IMR-90 (cell line): ENCODE results near the gene GNB5. TPM values are rescaled to one million over a fixed set of nuclear protein-coding genes. Genes with fewer than 3 reads are reported as not detected.

Experiments used
- ATAC-seq: fragments of 200-7000 bp; cut with Tn5 transposase; 2 replicates; pipeline ENCODE4 v1.9.1; 2020; ENCODE audit warnings: low read depth, mild to moderate bottlenecking, moderate library complexity
- BruUV-seq: library from RNA; stranded (reverse); fragments of 400-500 nt; replicated peaks from 2 replicates; lab custom pipeline; 2021; lab: Mats Ljungman, UMichigan
- CTCF ChIA-PET: fragments of 300-600 bp; formaldehyde crosslinking; extraction: SDS; loops from one replicate; lab custom pipeline; 2021; ENCODE audit warnings: antibody characterized with exemption; lab: Yijun Ruan, JAX
- POLR2A ChIA-PET: fragments of 300-600 bp; sonication (Branson Sonifier 250); formaldehyde crosslinking; loops from one replicate; lab custom pipeline; 2022; ENCODE audit warnings: antibody characterized with exemption; ENCODE audit not compliant: unreplicated experiment; lab: Charles Lee
- DNase-seq: peaks from one replicate; pipeline ENCODE4 v3.0.0; 2013
- H2AFZ ChIP-seq: replicated peaks from 2 replicates; pipeline ENCODE3; 2013; ENCODE audit warnings: low read length, mild to moderate bottlenecking; ENCODE audit not compliant: poor library complexity
- H2AK5ac ChIP-seq: 2 replicates; pipeline ENCODE4 v1.6.1; 2013; ENCODE audit warnings: low read depth, low read length, inconsistent platforms
- H2AK9ac ChIP-seq: replicated peaks from 2 replicates; pipeline ENCODE3; 2013; ENCODE audit warnings: mild to moderate bottlenecking, low read depth, low read length, moderate library complexity; ENCODE audit not compliant: poor library complexity
- H2BK120ac ChIP-seq: 2 replicates; pipeline ENCODE4 v1.6.1; 2013; ENCODE audit warnings: low read depth, low read length, inconsistent platforms
- H2BK15ac ChIP-seq: 3 replicates; pipeline ENCODE4 v1.6.1; 2013; ENCODE audit warnings: low read depth, low read length, inconsistent platforms
- H2BK20ac ChIP-seq: 2 replicates; pipeline ENCODE4 v1.6.1; 2013; ENCODE audit warnings: low read depth, mild to moderate bottlenecking, inconsistent platforms, low read length, moderate library complexity
- H2BK5ac ChIP-seq: 2 replicates; pipeline ENCODE4 v1.6.1; 2013; ENCODE audit warnings: mild to moderate bottlenecking, low read depth, low read length, inconsistent platforms; ENCODE audit not compliant: poor library complexity, severe bottlenecking
- H3K14ac ChIP-seq: replicated peaks from 2 replicates; pipeline ENCODE4 v1.6.1; 2013; ENCODE audit warnings: low read depth, low read length, inconsistent platforms
- H3K18ac ChIP-seq: 2 replicates; pipeline ENCODE4 v1.6.1; 2013; ENCODE audit warnings: low read depth, low read length, control low read depth
- H3K23ac ChIP-seq: 2 replicates; pipeline ENCODE4 v1.6.1; 2013; ENCODE audit warnings: low read depth, low read length, inconsistent platforms
- H3K27ac ChIP-seq: 2 replicates; pipeline ENCODE4 v1.5.1; 2013; ENCODE audit warnings: mild to moderate bottlenecking, control low read depth, low read length; ENCODE audit not compliant: insufficient read depth
- H3K27me3 ChIP-seq: 2 replicates; pipeline ENCODE4 v1.6.1; 2013; ENCODE audit warnings: low read length; ENCODE audit not compliant: control insufficient read depth, insufficient read depth
- H3K36me3 ChIP-seq: 2 replicates; pipeline ENCODE4 v1.6.1; 2013; ENCODE audit warnings: low read length, mixed read lengths; ENCODE audit not compliant: control insufficient read depth, insufficient read depth
- H3K4ac ChIP-seq: 2 replicates; pipeline ENCODE4 v1.6.1; 2013; ENCODE audit warnings: low read depth, low read length, inconsistent platforms
- H3K4me1 ChIP-seq: 2 replicates; pipeline ENCODE4 v1.6.1; 2013; ENCODE audit warnings: low read length, mixed read lengths; ENCODE audit not compliant: control insufficient read depth, insufficient read depth
- H3K4me2 ChIP-seq: 2 replicates; pipeline ENCODE4 v1.6.1; 2013; ENCODE audit warnings: low read depth, mild to moderate bottlenecking, control low read depth, low read length, moderate library complexity
- H3K4me3 ChIP-seq: 2 replicates; pipeline ENCODE4 v1.5.1; 2013; ENCODE audit warnings: low read depth, mild to moderate bottlenecking, control low read depth, low read length, moderate library complexity; ENCODE audit not compliant: insufficient read depth
- H3K56ac ChIP-seq: 2 replicates; pipeline ENCODE4 v1.6.1; 2013; ENCODE audit warnings: low read length, inconsistent platforms; ENCODE audit not compliant: insufficient read depth; ENCODE audit errors: extremely low read depth
- H3K79me1 ChIP-seq, 2 experiments: 2 replicates each; pipeline ENCODE4 v1.6.1; 2013; ENCODE audit warnings: low read length in 2 of 2, inconsistent platforms in 1 of 2, low read depth in 1 of 2
- H3K9ac ChIP-seq: 2 replicates; pipeline ENCODE4 v1.6.1; 2013; ENCODE audit warnings: low read depth, low read length, control low read depth
- H3K9me1 ChIP-seq: 2 replicates; pipeline ENCODE4 v1.6.1; 2013; ENCODE audit warnings: low read length, inconsistent platforms; ENCODE audit not compliant: insufficient read depth
- H3K9me3 ChIP-seq: 2 replicates; pipeline ENCODE4 v1.6.1; 2013; ENCODE audit warnings: low read length; ENCODE audit not compliant: control insufficient read depth, insufficient read depth
- H4K20me1 ChIP-seq: 2 replicates; pipeline ENCODE4 v1.6.1; 2013; ENCODE audit warnings: low read length, inconsistent platforms; ENCODE audit not compliant: insufficient read depth
- H4K5ac ChIP-seq: 2 replicates; pipeline ENCODE4 v1.6.1; 2013; ENCODE audit warnings: mild to moderate bottlenecking, low read depth, low read length, control low read depth
- H4K8ac ChIP-seq, 2 experiments: 2 replicates each; pipeline ENCODE4 v1.6.1; 2013; ENCODE audit warnings: low read depth in 2 of 2, low read length in 2 of 2, control low read depth in 1 of 2, inconsistent platforms in 1 of 2
- H4K91ac ChIP-seq: 2 replicates; pipeline ENCODE4 v1.6.1; 2013; ENCODE audit warnings: low read depth, low read length, inconsistent platforms; ENCODE audit not compliant: insufficient read depth
- BHLHE40 ChIP-seq: fragments of 150-350 bp; IDR thresholded peaks from 2 replicates; pipeline ENCODE4 v1.6.1; 2016; ENCODE audit warnings: mild to moderate bottlenecking, low read depth, low read length
- CEBPB ChIP-seq: IDR thresholded peaks from 2 replicates; pipeline ENCODE4 v1.6.1; 2012; ENCODE audit warnings: low read depth, low read length, improper control_type of control experiment
- CHD1 ChIP-seq: IDR thresholded peaks from 2 replicates; pipeline ENCODE4 v1.6.1; 2012; ENCODE audit warnings: low read depth, low read length, improper control_type of control experiment
- MAFK ChIP-seq: IDR thresholded peaks from 2 replicates; pipeline ENCODE4 v1.6.1; 2012; ENCODE audit warnings: low read depth, low read length, improper control_type of control experiment
- MXI1 ChIP-seq: IDR thresholded peaks from 2 replicates; pipeline ENCODE4 v1.6.1; 2012; ENCODE audit warnings: low read depth, mild to moderate bottlenecking, low read length, moderate library complexity, borderline replicate concordance
- NFE2L2 ChIP-seq: fragments of 150-350 bp; IDR thresholded peaks from 2 replicates; pipeline ENCODE4 v1.6.1; 2016; ENCODE audit warnings: low read depth, mild to moderate bottlenecking, low read length
- POLR2A ChIP-seq: IDR thresholded peaks from 2 replicates; pipeline ENCODE4 v1.6.1; 2012; ENCODE audit warnings: mild to moderate bottlenecking, low read depth, low read length
- RAD21 ChIP-seq: IDR thresholded peaks from 2 replicates; pipeline ENCODE4 v1.6.1; 2012; ENCODE audit warnings: low read length, improper control_type of control experiment
- RCOR1 ChIP-seq: IDR thresholded peaks from 2 replicates; pipeline ENCODE4 v1.6.1; 2012; ENCODE audit warnings: mild to moderate bottlenecking, low read length, improper control_type of control experiment; ENCODE audit not compliant: insufficient replicate concordance
- RFX5 ChIP-seq: IDR thresholded peaks from 2 replicates; pipeline ENCODE4 v1.8.0; 2012; ENCODE audit warnings: low read depth, mild to moderate bottlenecking, low read length, moderate library complexity
- SMC3 ChIP-seq: fragments of 150-350 bp; IDR thresholded peaks from 2 replicates; pipeline ENCODE4 v1.6.1; 2016; ENCODE audit warnings: low read depth, mild to moderate bottlenecking, antibody characterized with exemption, low read length, moderate library complexity
- WGBS, 2 experiments: methylation state at CpG; one replicate each; pipeline versions ENCODE4 v1.1.5 to v1.1.7; 2013; ENCODE audit warnings: missing lambda C conversion rate in 2 of 2; ENCODE audit not compliant: insufficient read length in 1 of 2; ENCODE audit errors: extremely low coverage in 2 of 2; 5-methylcytosine and 5-hydroxymethylcytosine counted together
- dilution Hi-C: fragments of 300-500 bp; cut with HindIII; formaldehyde crosslinking; loops from one replicate; pipeline ENCODE4 v1.14.3; 2018; ENCODE audit warnings: low sequenced_read_pairs; ENCODE audit not compliant: unreplicated experiment
- in situ Hi-C: fragments of 300-500 bp; cut with MboI; formaldehyde crosslinking; loops from 3 replicates; pipeline ENCODE4 v1.14.3; 2019; ENCODE audit warnings: low sequenced_read_pairs, inconsistent platforms, mixed read lengths
- intact Hi-C: fragments of 100-400 bp; cut with micrococcal nuclease; formaldehyde crosslinking; loops from 2 replicates; pipeline ENCODE4 v1.10.0; 2022
- polyA plus RNA-seq, 3 experiments: library from polyadenylated mRNA; depleted of rRNA; stranded (reverse); fragments of >200 nt; gene quantifications; 2 replicates each; pipeline ENCODE4 v1.2.3, GENCODE V29; 2012; ENCODE audit warnings: low replicate concordance in 1 of 3
- total RNA-seq: library from RNA; depleted of rRNA; stranded (reverse); fragments of >200 nt; gene quantifications from 2 replicates; pipeline ENCODE4 v1.2.3, GENCODE V29; 2012
- TF ChIP-seq, protein P1 (sequence below): fragments of 150-350 bp; IDR thresholded peaks from 2 replicates; pipeline ENCODE4 v1.6.1; 2016; ENCODE audit warnings: low read depth, mild to moderate bottlenecking, low read length, moderate library complexity, borderline replicate concordance
- TF ChIP-seq, protein P2 (sequence below): fragments of 150-350 bp; IDR thresholded peaks from 2 replicates; pipeline ENCODE4 v1.6.1; 2017; ENCODE audit warnings: mild to moderate bottlenecking, antibody characterized with exemption, low read length, low read depth
- TF ChIP-seq, protein P3 (sequence below): conservative IDR thresholded peaks from 2 replicates; pipeline ENCODE4 v1.5.1; 2012; ENCODE audit warnings: mild to moderate bottlenecking, low read depth, low read length, improper control_type of control experiment

Gene GNB5
- total and polyA plus RNA-seq, 2 of the 4 experiments (the other 2 are of a cell fraction), result 27.7 to 33.2 TPM

DNA sequence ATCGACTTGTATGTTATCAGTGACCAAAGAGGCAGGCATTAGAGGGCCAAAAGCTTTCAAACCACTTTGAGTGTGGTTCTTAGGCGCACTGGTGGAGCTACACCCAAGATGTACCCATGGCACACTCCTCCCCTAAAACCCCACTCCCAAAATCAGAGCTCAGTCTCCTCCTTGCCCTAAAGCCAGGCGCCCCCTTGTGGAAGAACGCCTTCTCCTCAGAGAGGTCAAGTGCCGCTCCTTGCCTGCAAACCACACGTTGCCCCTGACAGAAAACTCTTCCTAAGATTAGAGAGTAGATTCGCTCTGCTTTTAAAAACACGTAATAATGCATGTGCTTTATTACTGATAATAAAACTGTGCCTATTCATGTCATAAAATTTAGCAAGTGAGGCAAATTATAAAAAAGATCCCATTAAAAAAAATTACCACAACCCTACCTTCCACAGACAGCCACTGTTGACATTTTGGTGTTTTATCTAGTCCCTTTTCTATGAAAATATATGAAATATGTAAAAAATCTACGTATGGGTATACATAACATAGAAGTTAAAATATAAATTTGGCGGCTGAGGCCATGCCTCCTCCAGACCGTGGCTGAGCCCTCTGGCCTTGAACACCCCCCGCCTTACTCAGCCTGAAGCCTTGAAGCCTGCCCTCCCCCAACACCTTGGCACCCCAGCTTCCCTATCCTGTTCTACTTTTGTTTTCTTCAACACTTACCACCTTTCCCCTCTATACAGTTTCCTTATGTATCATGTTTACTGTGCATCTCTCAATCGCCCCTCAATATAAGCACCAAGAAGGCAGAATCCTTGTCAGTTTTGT lies 112.1 kb downstream of the GNB5 start:
- H2AK9ac ChIP-seq, result peak overlapping the region; percentile 4
- H3K23ac ChIP-seq, result no peak overlapping the region
- no peak overlapping the region; the same call in 1 of the 3 replicates for H2BK15ac ChIP-seq
- H3K4ac ChIP-seq, result 0 out of 2 replicates have a peak overlapping the region, but pooled peaks have one; percentile 24
- H3K4me3 ChIP-seq, result no peak overlapping the region
- H3K14ac ChIP-seq, result no peak overlapping the region
- H3K9me1 ChIP-seq, result peaks cover 18% of the 10 kb centered on the region
- peak overlapping the region; percentile 36; the same call in 1 of the 2 replicates for H2BK20ac ChIP-seq
- no peak overlapping the region for H4K91ac ChIP-seq
- no TSS peak for BruUV-seq
- H2AK5ac ChIP-seq, result peak overlapping the region; percentile 76
- no peaks in the 10 kb centered on the region for H3K79me1 ChIP-seq
- H3K36me3 ChIP-seq, result no peaks in the 10 kb centered on the region
- H4K5ac ChIP-seq, result no peak overlapping the region
- H3K56ac ChIP-seq, result no peak overlapping the region
- H2AFZ ChIP-seq, result peak overlapping the region; percentile 3
- H3K9ac ChIP-seq, result no peak overlapping the region
- no peak overlapping the region for H2BK5ac ChIP-seq
- H4K20me1 ChIP-seq, result no peaks in the 10 kb centered on the region
- no peak overlapping the region for H3K18ac ChIP-seq
- ChIA-PET POLR2A (no interaction called here), CTCF (interaction anchor here (0.6 to 0.8 kb wide), 3 partner anchors 60 to 149 kb away, joined by 3 read pairs; no protein-coding TSS in a partner anchor)
- intact Hi-C loops, result loop anchor here (1.0 kb wide), 1 partner anchor 97 kb away; no protein-coding TSS in a partner anchor
- no peaks in the 10 kb centered on the region for H3K9me3 ChIP-seq
- H2BK120ac ChIP-seq, result no peak overlapping the region
- DNase-seq, result peak; percentile 56
- H3K27ac ChIP-seq, result no peak overlapping the region
- in situ Hi-C loops, result no loop called here
- 80% methylated on average over 1 of the region's 13 CpGs; no CpG with 5 or more reads in 1 of the 2 experiments for WGBS, 2 experiments
- dilution Hi-C loops, result no loop called here
- peak; percentile 38 for ATAC-seq
- peaks cover 16% of the 10 kb centered on the region for H3K4me1 ChIP-seq
- H3K4me2 ChIP-seq, result no peak overlapping the region
- no peak overlapping the region for H4K8ac ChIP-seq
- H3K27me3 ChIP-seq, result no peaks in the 10 kb centered on the region
- TF ChIP-seq MAFK (no peak), CHD1 (no peak), SMC3 (peak; percentile 75), NFE2L2 (no peak), BHLHE40 (no peak), RCOR1 (no peak), POLR2A (no peak), RFX5 (no peak), MXI1 (no peak), RAD21 (peak; percentile 65), CEBPB (no peak)
- TF ChIP-seq, protein P1, sequence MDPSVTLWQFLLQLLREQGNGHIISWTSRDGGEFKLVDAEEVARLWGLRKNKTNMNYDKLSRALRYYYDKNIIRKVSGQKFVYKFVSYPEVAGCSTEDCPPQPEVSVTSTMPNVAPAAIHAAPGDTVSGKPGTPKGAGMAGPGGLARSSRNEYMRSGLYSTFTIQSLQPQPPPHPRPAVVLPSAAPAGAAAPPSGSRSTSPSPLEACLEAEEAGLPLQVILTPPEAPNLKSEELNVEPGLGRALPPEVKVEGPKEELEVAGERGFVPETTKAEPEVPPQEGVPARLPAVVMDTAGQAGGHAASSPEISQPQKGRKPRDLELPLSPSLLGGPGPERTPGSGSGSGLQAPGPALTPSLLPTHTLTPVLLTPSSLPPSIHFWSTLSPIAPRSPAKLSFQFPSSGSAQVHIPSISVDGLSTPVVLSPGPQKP, result no peak
- TF ChIP-seq, protein P2, sequence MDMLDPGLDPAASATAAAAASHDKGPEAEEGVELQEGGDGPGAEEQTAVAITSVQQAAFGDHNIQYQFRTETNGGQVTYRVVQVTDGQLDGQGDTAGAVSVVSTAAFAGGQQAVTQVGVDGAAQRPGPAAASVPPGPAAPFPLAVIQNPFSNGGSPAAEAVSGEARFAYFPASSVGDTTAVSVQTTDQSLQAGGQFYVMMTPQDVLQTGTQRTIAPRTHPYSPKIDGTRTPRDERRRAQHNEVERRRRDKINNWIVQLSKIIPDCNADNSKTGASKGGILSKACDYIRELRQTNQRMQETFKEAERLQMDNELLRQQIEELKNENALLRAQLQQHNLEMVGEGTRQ, result no peak
- TF ChIP-seq, protein P3, sequence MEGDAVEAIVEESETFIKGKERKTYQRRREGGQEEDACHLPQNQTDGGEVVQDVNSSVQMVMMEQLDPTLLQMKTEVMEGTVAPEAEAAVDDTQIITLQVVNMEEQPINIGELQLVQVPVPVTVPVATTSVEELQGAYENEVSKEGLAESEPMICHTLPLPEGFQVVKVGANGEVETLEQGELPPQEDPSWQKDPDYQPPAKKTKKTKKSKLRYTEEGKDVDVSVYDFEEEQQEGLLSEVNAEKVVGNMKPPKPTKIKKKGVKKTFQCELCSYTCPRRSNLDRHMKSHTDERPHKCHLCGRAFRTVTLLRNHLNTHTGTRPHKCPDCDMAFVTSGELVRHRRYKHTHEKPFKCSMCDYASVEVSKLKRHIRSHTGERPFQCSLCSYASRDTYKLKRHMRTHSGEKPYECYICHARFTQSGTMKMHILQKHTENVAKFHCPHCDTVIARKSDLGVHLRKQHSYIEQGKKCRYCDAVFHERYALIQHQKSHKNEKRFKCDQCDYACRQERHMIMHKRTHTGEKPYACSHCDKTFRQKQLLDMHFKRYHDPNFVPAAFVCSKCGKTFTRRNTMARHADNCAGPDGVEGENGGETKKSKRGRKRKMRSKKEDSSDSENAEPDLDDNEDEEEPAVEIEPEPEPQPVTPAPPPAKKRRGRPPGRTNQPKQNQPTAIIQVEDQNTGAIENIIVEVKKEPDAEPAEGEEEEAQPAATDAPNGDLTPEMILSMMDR, result peak; percentile 71
